GM19438 (cell line): ENCODE measurements around the gene CENPU.
"Not testable (repeated sequence)": the region's sequence is repeated elsewhere in the genome, so short reads cannot be mapped to it uniquely, and the experiment has no call there.

Experiments used
- ATAC-seq: cut with Tn5 transposase; IDR thresholded peaks from one replicate; pipeline ENCODE4 v1.9.1; 2021; ENCODE audit warnings: low read depth; ENCODE audit not compliant: unreplicated experiment

Gene CENPU

GRCh38 chr4:184752496-184753275 lies 18.8 kb upstream of the CENPU start:
- no peak for ATAC-seq

GRCh38 chr4:184751585-184751956 lies 17.7 kb upstream of the CENPU start:
- ATAC-seq, result no peak

- ATAC-seq, result no peak
Observed at GRCh38 chr4:184750926-184751584, 17.2 kb upstream of the CENPU start.

- no peak for ATAC-seq
Observed at GRCh38 chr4:184748251-184748652, 14.4 kb upstream of the CENPU start.

GRCh38 chr4:184747034-184747830 lies 13.3 kb upstream of the CENPU start:
- ATAC-seq, result no peak

GRCh38 chr4:184745831-184746795 lies 12.2 kb upstream of the CENPU start:
- peak; percentile 73 for ATAC-seq

- ATAC-seq, result no peak
Observed at GRCh38 chr4:184744236-184744635, 10.3 kb upstream of the CENPU start.

GRCh38 chr4:184743650-184744049 lies 9.8 kb upstream of the CENPU start:
- no peak for ATAC-seq

GRCh38 chr4:184741651-184742050 lies 7.8 kb upstream of the CENPU start:
- ATAC-seq, result not testable (repeated sequence)

- ATAC-seq, result no peak
Observed at GRCh38 chr4:184740980-184741391, 7.1 kb upstream of the CENPU start.

GRCh38 chr4:184739575-184739974 lies 5.7 kb upstream of the CENPU start:
- ATAC-seq, result not testable (repeated sequence)

GRCh38 chr4:184734758-184735157 lies 862 bp upstream of the CENPU start:
- ATAC-seq, result no peak

- ATAC-seq, result no peak
Observed at GRCh38 chr4:184732126-184732525, 1.8 kb downstream of the CENPU start.

GRCh38 chr4:184731056-184731455 lies 2.8 kb downstream of the CENPU start:
- no peak for ATAC-seq

GRCh38 chr4:184729946-184730345 lies 4.0 kb downstream of the CENPU start:
- ATAC-seq, result no peak

GRCh38 chr4:184728858-184729257 lies 5.0 kb downstream of the CENPU start:
- ATAC-seq, result no peak

GRCh38 chr4:184727430-184727829 lies 6.5 kb downstream of the CENPU start:
- ATAC-seq, result no peak

- ATAC-seq, result no peak
Observed at GRCh38 chr4:184722798-184723197, 11.1 kb downstream of the CENPU start.

- ATAC-seq, result no peak
Observed at GRCh38 chr4:184721254-184721653, 12.6 kb downstream of the CENPU start.

- ATAC-seq, result no peak
Observed at GRCh38 chr4:184719407-184719806, 14.5 kb downstream of the CENPU start.
